Measurements from ENCODE around the gene UGT1A4. TPM values are rescaled to one million over a fixed set of nuclear protein-coding genes. Genes with fewer than 3 reads are reported as not detected.

The UGT1A4 gene
- total RNA-seq, 1 experiment from 2014 or later: 73.6 TPM

- CTCF ChIA-PET: no interaction called here
- Histone ChIP-seq H3K4me3 (no peak within 1 kb of the TSS), H4K20me1 (ENCODE audit: insufficient read depth) (no peaks in the 10 kb centered on the region), H3K36me3 (ENCODE audit: low read depth) (no peaks in the 10 kb centered on the region), H3K27me3 (ENCODE audit: insufficient read depth, low read depth) (no peaks in the 10 kb centered on the region), H3K4me2 (no peak within 1 kb of the TSS), H3K4me1 (replicated peaks; ENCODE audit: insufficient read depth) (no peaks in the 10 kb centered on the region), H3K27ac (no peak within 1 kb of the TSS), H3K9me2 (ENCODE audit: insufficient read depth) (no peaks in the 10 kb centered on the region), H2AFZ (no peak within 1 kb of the TSS), H3K79me2 (ENCODE audit: low read depth) (no peaks in the 10 kb centered on the region), H3K9me3 (ENCODE audit: insufficient read depth, low read depth) (0 out of 2 replicates have a peak, but pooled peaks cover 4% of the 10 kb centered on the region), H3F3A (ENCODE audit: insufficient read depth, low read depth) (no peaks in the 10 kb centered on the region)
- intact Hi-C loops (cut with micrococcal nuclease; ENCODE audit: unreplicated experiment): no loop called here
- BruUV-seq (replicated peaks): no TSS peak
- DNase-seq: peak in 1 of 2 experiments; percentile 31
- no peak for TF ChIP-seq EZH2 (IDR thresholded peaks at IDR 0.05; ENCODE audit: low read depth)
- no peak for TF ChIP-seq CTCF (conservative IDR thresholded peaks at IDR 0.05)
- POLR2A ChIA-PET (ENCODE audit: unreplicated experiment): interaction anchor here (0.6 kb wide), 1 partner anchor 115 kb away, joined by 7 read pairs; no protein-coding TSS in a partner anchor
Observed at GRCh38 chr2:233681521-233682099, 36.9 kb upstream of the UGT1A4 start, which contains the start of gene UGT1A7. Gene UGT1A7 (plus strand): TSS chr2:233681901. CDS start chr2:233681938, 37 bp downstream.

GRCh38 chr2:233684640-233685039 lies 33.9 kb upstream of the UGT1A4 start:
- Histone ChIP-seq H3K27me3 (ENCODE audit: insufficient read depth, low read depth) (no peaks in the 10 kb centered on the region), H3K4me1 (replicated peaks; ENCODE audit: insufficient read depth) (peaks cover 18% of the 10 kb centered on the region), H3F3A (ENCODE audit: insufficient read depth, low read depth) (peaks cover 17% of the 10 kb centered on the region), H3K27ac (no peak overlapping the region), H4K20me1 (ENCODE audit: insufficient read depth) (no peaks in the 10 kb centered on the region), H3K9me2 (ENCODE audit: insufficient read depth) (no peaks in the 10 kb centered on the region), H3K79me2 (ENCODE audit: low read depth) (no peaks in the 10 kb centered on the region), H3K36me3 (ENCODE audit: low read depth) (no peaks in the 10 kb centered on the region), H3K4me3 (no peak overlapping the region), H3K4me2 (no peak overlapping the region), H2AFZ (no peak overlapping the region), H3K9me3 (ENCODE audit: insufficient read depth, low read depth) (0 out of 2 replicates have a peak, but pooled peaks cover 4% of the 10 kb centered on the region)
- DNase-seq: no peak
- ChIA-PET POLR2A (ENCODE audit: unreplicated experiment) (no interaction called here), CTCF (no interaction called here)
- BruUV-seq (replicated peaks): no TSS peak
- TF ChIP-seq EZH2 (IDR thresholded peaks at IDR 0.05; ENCODE audit: low read depth) (no peak), CTCF (conservative IDR thresholded peaks at IDR 0.05) (no peak)
- intact Hi-C loops (cut with micrococcal nuclease; ENCODE audit: unreplicated experiment): no loop called here

GRCh38 chr2:233686928-233687327 lies 31.6 kb upstream of the UGT1A4 start:
- intact Hi-C loops (cut with micrococcal nuclease; ENCODE audit: unreplicated experiment): no loop called here
- Histone ChIP-seq H3K9me2 (ENCODE audit: insufficient read depth) (no peaks in the 10 kb centered on the region), H3K4me1 (replicated peaks; ENCODE audit: insufficient read depth) (peaks cover 35% of the 10 kb centered on the region), H3K27me3 (ENCODE audit: insufficient read depth, low read depth) (no peaks in the 10 kb centered on the region), H4K20me1 (ENCODE audit: insufficient read depth) (no peaks in the 10 kb centered on the region), H3K9me3 (ENCODE audit: insufficient read depth, low read depth) (no peaks in the 10 kb centered on the region), H3K4me2 (no peak overlapping the region), H3K27ac (no peak overlapping the region), H3K4me3 (no peak overlapping the region), H3K36me3 (ENCODE audit: low read depth) (no peaks in the 10 kb centered on the region), H2AFZ (no peak overlapping the region), H3K79me2 (ENCODE audit: low read depth) (peaks cover 10% of the 10 kb centered on the region), H3F3A (ENCODE audit: insufficient read depth, low read depth) (peaks cover 38% of the 10 kb centered on the region)
- ChIA-PET POLR2A (ENCODE audit: unreplicated experiment) (no interaction called here), CTCF (no interaction called here)
- DNase-seq: no peak
- BruUV-seq (replicated peaks): no TSS peak
- no peak for TF ChIP-seq EZH2 (IDR thresholded peaks at IDR 0.05; ENCODE audit: low read depth)
- no peak for TF ChIP-seq CTCF (conservative IDR thresholded peaks at IDR 0.05)
